OCI-LY3 (cell line): ENCODE results near the gene NCOA4.

Experiments used
- EZH2phosphoT487 ChIP-seq: fragments of 200-600 bp; shearing (Covaris generic); IDR thresholded peaks from 2 replicates; pipeline ENCODE4 v1.6.1; 2018; ENCODE audit warnings: antibody characterized with exemption, mixed run types, low read depth
- TF ChIP-seq, protein P1 (sequence below): fragments of 200-600, 300-600 bp; sonication (generic); IDR thresholded peaks from 2 replicates; pipeline ENCODE4 v1.5.1; 2014; ENCODE audit warnings: antibody characterized with exemption, low read length, low read depth

DNA sequence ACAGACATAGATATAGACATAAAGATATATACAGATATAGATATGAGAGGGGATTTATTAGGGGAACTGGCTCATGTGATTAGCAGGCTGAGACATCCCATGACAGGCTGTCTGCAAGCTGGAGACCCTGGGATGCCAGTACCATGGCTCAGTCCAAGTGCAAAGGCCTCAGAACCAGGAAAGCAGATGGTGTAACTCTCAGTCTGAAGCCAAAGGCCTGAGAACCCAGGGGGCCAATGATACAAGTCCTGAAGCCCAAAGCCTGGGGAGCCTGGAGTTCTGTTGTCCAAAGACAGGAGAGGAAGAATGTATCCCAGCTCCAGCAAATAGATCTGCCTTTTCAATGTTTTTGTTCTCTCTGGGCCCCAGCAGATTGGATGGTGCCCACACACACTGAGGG is 5.5 kb downstream of the NCOA4 start:
- TF ChIP-seq, protein P1, sequence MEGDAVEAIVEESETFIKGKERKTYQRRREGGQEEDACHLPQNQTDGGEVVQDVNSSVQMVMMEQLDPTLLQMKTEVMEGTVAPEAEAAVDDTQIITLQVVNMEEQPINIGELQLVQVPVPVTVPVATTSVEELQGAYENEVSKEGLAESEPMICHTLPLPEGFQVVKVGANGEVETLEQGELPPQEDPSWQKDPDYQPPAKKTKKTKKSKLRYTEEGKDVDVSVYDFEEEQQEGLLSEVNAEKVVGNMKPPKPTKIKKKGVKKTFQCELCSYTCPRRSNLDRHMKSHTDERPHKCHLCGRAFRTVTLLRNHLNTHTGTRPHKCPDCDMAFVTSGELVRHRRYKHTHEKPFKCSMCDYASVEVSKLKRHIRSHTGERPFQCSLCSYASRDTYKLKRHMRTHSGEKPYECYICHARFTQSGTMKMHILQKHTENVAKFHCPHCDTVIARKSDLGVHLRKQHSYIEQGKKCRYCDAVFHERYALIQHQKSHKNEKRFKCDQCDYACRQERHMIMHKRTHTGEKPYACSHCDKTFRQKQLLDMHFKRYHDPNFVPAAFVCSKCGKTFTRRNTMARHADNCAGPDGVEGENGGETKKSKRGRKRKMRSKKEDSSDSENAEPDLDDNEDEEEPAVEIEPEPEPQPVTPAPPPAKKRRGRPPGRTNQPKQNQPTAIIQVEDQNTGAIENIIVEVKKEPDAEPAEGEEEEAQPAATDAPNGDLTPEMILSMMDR = no peak
- TF ChIP-seq EZH2phosphoT487 = no peak
